ENCODE results near the gene GDF3. TPM values are rescaled to one million over a fixed set of nuclear protein-coding genes. Genes with fewer than 3 reads are reported as not detected.
A peak's percentile ranks its signal among the peaks of the same experiment; 100 is the strongest.

The GDF3 gene
- total RNA-seq, 1 donor from 2014 or later, result not detected

DNA sequence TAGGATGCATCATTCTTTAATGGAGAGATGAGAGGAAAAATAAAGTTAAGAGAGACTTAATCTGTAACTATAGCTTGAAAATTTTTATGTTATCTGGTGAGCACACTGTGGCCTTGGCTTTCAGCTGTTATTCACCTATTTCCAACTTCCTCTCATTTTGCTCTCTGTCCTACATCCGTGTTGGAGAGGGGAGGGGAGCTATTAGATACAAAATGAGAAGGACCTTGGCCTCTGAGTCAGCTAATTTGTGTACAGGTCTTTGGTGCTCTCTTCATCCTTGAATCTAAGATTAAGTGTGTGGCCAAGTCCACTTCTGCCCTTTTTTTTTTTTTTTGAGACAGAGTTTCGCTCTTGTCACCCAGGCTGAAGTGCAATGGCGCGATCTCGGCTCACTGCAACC lies 29.0 kb downstream of the GDF3 start:
- H3K27ac Mint-ChIP-seq, result no peak overlapping the region
- H3K27me3 Mint-ChIP-seq (ENCODE audit: insufficient read depth, low read depth), result peaks cover 2% of the 10 kb centered on the region
- no peak overlapping the region for H3K4me2 ChIP-seq
- H3K36me3 ChIP-seq, result no peaks in the 10 kb centered on the region
- TF ChIP-seq, protein P1, sequence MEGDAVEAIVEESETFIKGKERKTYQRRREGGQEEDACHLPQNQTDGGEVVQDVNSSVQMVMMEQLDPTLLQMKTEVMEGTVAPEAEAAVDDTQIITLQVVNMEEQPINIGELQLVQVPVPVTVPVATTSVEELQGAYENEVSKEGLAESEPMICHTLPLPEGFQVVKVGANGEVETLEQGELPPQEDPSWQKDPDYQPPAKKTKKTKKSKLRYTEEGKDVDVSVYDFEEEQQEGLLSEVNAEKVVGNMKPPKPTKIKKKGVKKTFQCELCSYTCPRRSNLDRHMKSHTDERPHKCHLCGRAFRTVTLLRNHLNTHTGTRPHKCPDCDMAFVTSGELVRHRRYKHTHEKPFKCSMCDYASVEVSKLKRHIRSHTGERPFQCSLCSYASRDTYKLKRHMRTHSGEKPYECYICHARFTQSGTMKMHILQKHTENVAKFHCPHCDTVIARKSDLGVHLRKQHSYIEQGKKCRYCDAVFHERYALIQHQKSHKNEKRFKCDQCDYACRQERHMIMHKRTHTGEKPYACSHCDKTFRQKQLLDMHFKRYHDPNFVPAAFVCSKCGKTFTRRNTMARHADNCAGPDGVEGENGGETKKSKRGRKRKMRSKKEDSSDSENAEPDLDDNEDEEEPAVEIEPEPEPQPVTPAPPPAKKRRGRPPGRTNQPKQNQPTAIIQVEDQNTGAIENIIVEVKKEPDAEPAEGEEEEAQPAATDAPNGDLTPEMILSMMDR (IDR thresholded peaks at IDR 0.05), result no peak
- no peak for TF ChIP-seq EZH2 (IDR thresholded peaks at IDR 0.05)
- no peak for TF ChIP-seq EZH2phosphoT487 (IDR thresholded peaks at IDR 0.05)
- no peaks in the 10 kb centered on the region for H3K4me1 Mint-ChIP-seq
- no peaks in the 10 kb centered on the region for H3K9me3 Mint-ChIP-seq
- no peaks in the 10 kb centered on the region for H4K20me1 ChIP-seq (ENCODE audit: low read depth)
- H3K27ac ChIP-seq, result no peak overlapping the region
- no peaks in the 10 kb centered on the region for H3K4me1 ChIP-seq
- no peak overlapping the region for H2AFZ ChIP-seq (replicated peaks)
- no peak overlapping the region for H3K9ac ChIP-seq
- no peak overlapping the region for H3K4me3 ChIP-seq
- H3K36me3 Mint-ChIP-seq, result no peaks in the 10 kb centered on the region
- no peaks in the 10 kb centered on the region for H3K9me3 ChIP-seq (ENCODE audit: low read depth)
- no peak overlapping the region for H3K4me3 Mint-ChIP-seq
- no peaks in the 10 kb centered on the region for H3K79me2 ChIP-seq (ENCODE audit: low read depth)
- H3F3A ChIP-seq (ENCODE audit: low read depth), result no peaks in the 10 kb centered on the region
- H3K27me3 ChIP-seq, result peaks cover 9% of the 10 kb centered on the region
- DNase-seq (ENCODE audit: low spot score), result no peak

DNA sequence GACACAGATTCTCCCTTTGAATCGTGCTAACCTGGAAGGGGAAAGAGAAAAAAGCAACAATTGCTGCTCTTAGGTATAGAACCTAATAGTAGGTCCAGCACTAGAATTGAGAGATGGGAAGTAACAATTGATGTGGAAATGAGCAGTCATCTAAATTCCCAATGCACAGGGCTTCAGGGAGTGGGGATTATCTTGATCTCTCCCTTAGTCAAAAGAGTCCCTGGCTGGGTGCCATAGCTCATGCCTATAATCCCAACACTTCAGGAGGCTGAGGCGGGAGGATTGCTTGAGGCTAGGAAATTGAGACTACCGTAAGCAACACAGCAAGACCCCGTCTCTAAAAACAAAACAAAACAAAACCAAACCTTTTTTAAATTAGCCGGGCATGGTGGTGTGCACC lies 33.8 kb downstream of the GDF3 start:
- Histone ChIP-seq H3F3A (ENCODE audit: low read depth) (no peaks in the 10 kb centered on the region), H3K27me3 (peaks cover 9% of the 10 kb centered on the region)

DNA sequence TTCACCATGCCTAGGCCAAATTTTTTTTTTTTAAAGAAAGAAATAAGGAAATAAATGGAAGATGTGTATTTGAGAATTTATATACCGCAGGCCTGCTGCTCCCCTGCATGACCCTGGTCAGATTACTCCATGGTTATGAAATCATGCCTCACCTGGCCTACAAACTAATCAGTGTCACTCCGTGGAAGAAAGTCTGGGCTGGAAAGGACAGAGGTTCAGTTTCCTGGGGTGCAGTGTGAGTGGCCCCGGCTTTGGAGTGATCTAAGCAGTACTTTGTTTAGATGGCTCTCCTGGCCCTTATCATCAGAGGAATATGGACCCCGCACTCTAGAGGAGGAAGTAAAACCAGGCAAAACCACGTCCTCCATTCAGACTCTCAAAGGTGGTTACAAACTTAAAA lies 39.5 kb downstream of the GDF3 start:
- Histone ChIP-seq H3K27ac (no peak overlapping the region), H3K27me3 (no peaks in the 10 kb centered on the region), H3K4me2 (no peak overlapping the region), H3K4me3 (no peak overlapping the region), H3K79me2 (ENCODE audit: low read depth) (no peaks in the 10 kb centered on the region), H3K9me3 (ENCODE audit: low read depth) (no peaks in the 10 kb centered on the region), H3K4me1 (no peaks in the 10 kb centered on the region), H3F3A (ENCODE audit: low read depth) (no peaks in the 10 kb centered on the region), H3K9ac (no peak overlapping the region), H3K36me3 (no peaks in the 10 kb centered on the region), H2AFZ (replicated peaks) (no peak overlapping the region), H4K20me1 (ENCODE audit: low read depth) (no peaks in the 10 kb centered on the region)
- no peaks in the 10 kb centered on the region for H3K36me3 Mint-ChIP-seq
- no peak overlapping the region for H3K4me3 Mint-ChIP-seq
- no peaks in the 10 kb centered on the region for H3K4me1 Mint-ChIP-seq
- no peak overlapping the region for H3K27ac Mint-ChIP-seq
- no peaks in the 10 kb centered on the region for H3K27me3 Mint-ChIP-seq (ENCODE audit: insufficient read depth, low read depth)
- no peak for DNase-seq (ENCODE audit: low spot score)
- TF ChIP-seq EZH2phosphoT487 (IDR thresholded peaks at IDR 0.05) (no peak), EZH2 (IDR thresholded peaks at IDR 0.05) (no peak)
- TF ChIP-seq, protein P1 (IDR thresholded peaks at IDR 0.05), result no peak
- H3K9me3 Mint-ChIP-seq, result no peaks in the 10 kb centered on the region

More for the DNA sequence above, 33.8 kb downstream of the GDF3 start:
- Mint-ChIP-seq H3K9me3 (no peaks in the 10 kb centered on the region), H3K27me3 (ENCODE audit: insufficient read depth, low read depth) (peaks cover 2% of the 10 kb centered on the region), H3K4me1 (no peaks in the 10 kb centered on the region), H3K36me3 (no peaks in the 10 kb centered on the region), H3K4me3 (no peak overlapping the region), H3K27ac (no peak overlapping the region)
- DNase-seq (ENCODE audit: low spot score), result peak; percentile 32
- Histone ChIP-seq H3K4me2 (no peak overlapping the region), H3K27ac (no peak overlapping the region), H3K4me3 (no peak overlapping the region), H3K9me3 (ENCODE audit: low read depth) (no peaks in the 10 kb centered on the region), H3K79me2 (ENCODE audit: low read depth) (no peaks in the 10 kb centered on the region), H4K20me1 (ENCODE audit: low read depth) (no peaks in the 10 kb centered on the region), H3K9ac (no peak overlapping the region), H3K36me3 (no peaks in the 10 kb centered on the region), H3K4me1 (no peaks in the 10 kb centered on the region), H2AFZ (replicated peaks) (no peak overlapping the region)
- TF ChIP-seq EZH2phosphoT487 (IDR thresholded peaks at IDR 0.05) (peak; percentile 82), EZH2 (IDR thresholded peaks at IDR 0.05) (no peak)

DNA sequence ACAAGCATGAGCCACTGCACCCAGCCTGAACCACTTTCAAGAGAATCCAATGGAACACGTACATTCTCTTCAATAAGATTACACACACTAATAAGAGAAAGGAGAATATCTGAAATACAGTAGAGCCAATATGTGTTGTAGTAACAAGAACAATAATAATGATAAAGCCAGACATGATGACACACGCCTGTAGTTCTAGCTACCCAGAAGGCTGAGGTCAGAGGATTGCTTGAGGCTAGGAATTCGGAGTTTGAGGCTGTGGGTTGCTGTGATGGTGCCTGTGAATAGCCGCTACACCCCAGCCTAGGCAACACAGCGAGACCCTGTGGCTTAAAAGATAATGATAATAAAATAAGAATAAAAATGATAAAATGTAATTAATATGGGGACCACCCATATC lies 45.5 kb downstream of the GDF3 start:
- H3K27ac Mint-ChIP-seq, result no peak overlapping the region

More for the DNA sequence above, 45.5 kb downstream of the GDF3 start:
- Histone ChIP-seq H3K4me3 (no peak overlapping the region), H3K36me3 (no peaks in the 10 kb centered on the region), H3K27ac (no peak overlapping the region), H3K9ac (no peak overlapping the region), H3K9me3 (ENCODE audit: low read depth) (no peaks in the 10 kb centered on the region), H2AFZ (replicated peaks) (no peak overlapping the region), H4K20me1 (ENCODE audit: low read depth) (no peaks in the 10 kb centered on the region), H3K4me2 (no peak overlapping the region), H3K4me1 (no peaks in the 10 kb centered on the region), H3F3A (ENCODE audit: low read depth) (no peaks in the 10 kb centered on the region), H3K79me2 (ENCODE audit: low read depth) (no peaks in the 10 kb centered on the region), H3K27me3 (no peaks in the 10 kb centered on the region)
- peaks cover 5% of the 10 kb centered on the region for H3K27me3 Mint-ChIP-seq (ENCODE audit: insufficient read depth, low read depth)
- no peaks in the 10 kb centered on the region for H3K9me3 Mint-ChIP-seq
- peaks cover 2% of the 10 kb centered on the region for H3K4me1 Mint-ChIP-seq
- DNase-seq (ENCODE audit: low spot score), result no peak
- no peak overlapping the region for H3K4me3 Mint-ChIP-seq
- TF ChIP-seq, protein P1 (IDR thresholded peaks at IDR 0.05), result no peak
- TF ChIP-seq EZH2phosphoT487 (IDR thresholded peaks at IDR 0.05), result no peak
- no peaks in the 10 kb centered on the region for H3K36me3 Mint-ChIP-seq
